ENCODE results near the gene TMEM178A. TPM values are rescaled to one million over a fixed set of nuclear protein-coding genes. Genes with fewer than 3 reads are reported as not detected.

The TMEM178A gene
- total and polyA plus RNA-seq, 2 of the 8 experiments (the other 6 are each of a cell fraction or from before 2014, with no cell fraction given): 11.2 to 14.9 TPM

DNA sequence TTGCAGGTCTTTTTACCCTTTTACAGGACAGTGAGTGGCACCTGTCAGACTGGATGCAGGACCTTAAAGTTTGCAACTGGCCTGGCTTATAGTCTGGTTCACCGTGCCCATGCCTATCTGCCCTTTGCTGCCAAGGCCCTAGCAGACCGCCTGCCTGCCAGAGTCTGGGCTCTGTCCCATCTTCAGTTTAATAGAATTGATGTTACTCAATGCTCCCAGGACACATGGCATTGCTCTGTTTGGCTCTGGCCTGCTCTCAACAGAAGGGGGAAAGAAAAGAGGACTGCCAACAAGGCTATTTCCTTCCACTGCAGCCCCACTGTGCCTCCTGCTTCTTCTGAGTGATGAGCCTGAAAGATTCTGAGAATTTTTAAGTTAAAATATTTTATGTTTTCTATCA is 25.6 kb upstream of the TMEM178A start:
- Histone ChIP-seq H3K4me1 (replicated peaks in 1 of 4; ENCODE audit: control insufficient read depth in 3 of 4, insufficient read depth in 4 of 4, low read length in 3 of 4) (no peaks in the 10 kb centered on the region), H3K4ac (replicated peaks; ENCODE audit: insufficient read length, low read depth, low read length) (no peak overlapping the region), H3K36me3 (ENCODE audit: control insufficient read depth in 2 of 4, insufficient read depth in 4 of 4, low read length in 3 of 4) (no peaks in the 10 kb centered on the region), H3K14ac (ENCODE audit: insufficient read length) (no peak overlapping the region), H2BK20ac (ENCODE audit: low read length) (no peak overlapping the region), H2BK12ac (ENCODE audit: low read depth, low read length) (no peak overlapping the region), H2AK5ac (ENCODE audit: low read depth, low read length) (no peak overlapping the region), H2AFZ (ENCODE audit: low read length) (no peak overlapping the region), H2BK15ac (ENCODE audit: low read length) (no peak overlapping the region), H4K20me1 (replicated peaks in 1 of 2; ENCODE audit: control insufficient read depth in 1 of 2, insufficient read depth in 2 of 2, low read length in 2 of 2) (no peaks in the 10 kb centered on the region), H4K5ac (ENCODE audit: insufficient read length, low read depth, low read length) (no peak overlapping the region), H3K4me2 (ENCODE audit: insufficient read depth in 1 of 2, low read depth in 2 of 2, low read length in 2 of 2) (no peak overlapping the region), H2BK120ac (replicated peaks; ENCODE audit: low read depth, low read length) (no peak overlapping the region), H3K79me1 (ENCODE audit: low read depth, low read length) (no peaks in the 10 kb centered on the region), H3K18ac (ENCODE audit: extremely low read depth, low read length) (no peak overlapping the region), H2BK5ac (ENCODE audit: low read depth, low read length) (no peak overlapping the region), H3K23ac (ENCODE audit: insufficient read length) (no peak overlapping the region), H3K79me2 (ENCODE audit: control insufficient read depth in 1 of 2, insufficient read depth in 2 of 2, low read length in 2 of 2) (no peaks in the 10 kb centered on the region), H3K9ac (replicated peaks in 1 of 4; ENCODE audit: extremely low read depth in 1 of 4, low read depth in 3 of 4, low read length in 3 of 4) (no peak overlapping the region), H4K91ac (replicated peaks; ENCODE audit: insufficient read length, low read length) (no peak overlapping the region), H4K8ac (ENCODE audit: extremely low read depth, insufficient read depth, low read length) (no peak overlapping the region), H3K27ac (ENCODE audit: low read depth, low read length) (no peak overlapping the region), H3K27me3 (replicated peaks in 1 of 4; ENCODE audit: control insufficient read depth in 3 of 4, extremely low read depth in 1 of 4, insufficient read depth in 3 of 4, low read length in 3 of 4) (no peaks in the 10 kb centered on the region), H3K9me3 (ENCODE audit: insufficient read depth in 2 of 2, low read depth in 1 of 2, low read length in 1 of 2) (no peaks in the 10 kb centered on the region), H3K23me2 (ENCODE audit: low read depth, low read length) (no peaks in the 10 kb centered on the region), H3K4me3 (ENCODE audit: extremely low read depth in 1 of 4, insufficient read depth in 2 of 4, low read depth in 3 of 4, low read length in 4 of 4) (no peak overlapping the region), H3K56ac (replicated peaks; ENCODE audit: insufficient read length, low read depth, low read length) (no peak overlapping the region)
- WGBS, 2 experiments (ENCODE audit: extremely low coverage in 1 of 2, insufficient coverage in 1 of 2, insufficient read length in 1 of 2, insufficient replicate concordance in 2 of 2, low coverage in 1 of 2, low lambda C conversion rate in 2 of 2, missing lambda C conversion rate in 1 of 2): 70% methylated on average over 2 of the region's 2 CpGs; no CpG with 5 or more reads in 1 of the 2 experiments
- ChIA-PET POLR2A (ENCODE audit: partially characterized antibody) (no interaction called here), CTCF (ENCODE audit: partially characterized antibody) (no interaction called here)
- TF ChIP-seq CBX5 (IDR thresholded peaks at IDR 0.05; ENCODE audit: low read depth, low read length): no peak
- TF ChIP-seq SIN3A (conservative IDR thresholded peaks at IDR 0.05 in 1 of 2, IDR thresholded peaks at IDR 0.05 in 1 of 2; ENCODE audit: low read depth in 1 of 2, low read length in 2 of 2): no peak
- TF ChIP-seq EZH2 (IDR thresholded peaks at IDR 0.05; ENCODE audit: low read depth, low read length, severe bottlenecking): no peak
- TF ChIP-seq CHD2 (IDR thresholded peaks at IDR 0.05; ENCODE audit: low read length): no peak
- no peak for TF ChIP-seq CBX8 (IDR thresholded peaks at IDR 0.05; ENCODE audit: borderline replicate concordance, low read depth, low read length)
- TF ChIP-seq, protein P1, sequence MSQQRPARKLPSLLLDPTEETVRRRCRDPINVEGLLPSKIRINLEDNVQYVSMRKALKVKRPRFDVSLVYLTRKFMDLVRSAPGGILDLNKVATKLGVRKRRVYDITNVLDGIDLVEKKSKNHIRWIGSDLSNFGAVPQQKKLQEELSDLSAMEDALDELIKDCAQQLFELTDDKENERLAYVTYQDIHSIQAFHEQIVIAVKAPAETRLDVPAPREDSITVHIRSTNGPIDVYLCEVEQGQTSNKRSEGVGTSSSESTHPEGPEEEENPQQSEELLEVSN (IDR thresholded peaks at IDR 0.05): no peak
- no peak for TF ChIP-seq POU5F1 (IDR thresholded peaks at IDR 0.05; ENCODE audit: low read depth, low read length)
- TF ChIP-seq TAF7 (optimal IDR thresholded peaks at IDR 0.05; ENCODE audit: borderline replicate concordance, low read depth, low read length): no peak
- DNase-seq (ENCODE audit: low read depth in 1 of 2, low spot score in 2 of 2) (no peak), FAIRE-seq (no peak)

Measured in H1 (cell line).